ENCODE data around the gene CCL22.

CCL22 gene

GRCh38 chr16:57383276-57384247 is 25.0 kb downstream of the CCL22 start:
- H3K4me3 ChIP-seq (ENCODE audit: low read depth, low read length), result no peak overlapping the region
- TF ChIP-seq CTCF (IDR thresholded peaks at IDR 0.05; ENCODE audit: insufficient read depth, low read length, missing control alignments), result no peak
- CTCF ChIA-PET, result no interaction called here
- POLR2A ChIA-PET, result no interaction called here
- DNase-seq (ENCODE audit: low read depth, low spot score), result no peak

- no peak for DNase-seq (ENCODE audit: low read depth, low spot score)
- H3K4me3 ChIP-seq (ENCODE audit: low read depth, low read length), result no peak overlapping the region
- ChIA-PET CTCF (interaction anchor here (0.7 to 3.4 kb wide), 2 partner anchors 32 to 34 kb away, joined by 5 to 16 read pairs; no protein-coding TSS in a partner anchor), POLR2A (no interaction called here)
- TF ChIP-seq CTCF (IDR thresholded peaks at IDR 0.05; ENCODE audit: insufficient read depth, low read length, missing control alignments), result no peak
Observed at GRCh38 chr16:57384248-57385070, 25.9 kb downstream of the CCL22 start.

- no peak overlapping the region for H3K4me3 ChIP-seq (ENCODE audit: low read depth, low read length)
- no peak for TF ChIP-seq CTCF (IDR thresholded peaks at IDR 0.05; ENCODE audit: insufficient read depth, low read length, missing control alignments)
- CTCF ChIA-PET, result interaction anchor here (0.7 to 3.4 kb wide), 2 partner anchors 31 to 33 kb away, joined by 5 to 16 read pairs; no protein-coding TSS in a partner anchor
- POLR2A ChIA-PET, result no interaction called here
- no peak for DNase-seq (ENCODE audit: low read depth, low spot score)
Observed at GRCh38 chr16:57385083-57385482, 26.5 kb downstream of the CCL22 start.

GRCh38 chr16:57386381-57386951 is 27.9 kb downstream of the CCL22 start:
- H3K4me3 ChIP-seq (ENCODE audit: low read depth, low read length), result no peak overlapping the region
- TF ChIP-seq CTCF (IDR thresholded peaks at IDR 0.05; ENCODE audit: insufficient read depth, low read length, missing control alignments), result no peak
- CTCF ChIA-PET, result interaction anchor here (3.4 kb wide), 1 partner anchor 32 kb away, joined by 16 read pairs; no protein-coding TSS in a partner anchor
- POLR2A ChIA-PET, result no interaction called here
- DNase-seq (ENCODE audit: low read depth, low spot score), result peak; percentile 37

GRCh38 chr16:57387598-57388354 is 29.2 kb downstream of the CCL22 start:
- H3K4me3 ChIP-seq (ENCODE audit: low read depth, low read length), result no peak overlapping the region
- POLR2A ChIA-PET, result no interaction called here
- no peak for DNase-seq (ENCODE audit: low read depth, low spot score)
- no peak for TF ChIP-seq CTCF (IDR thresholded peaks at IDR 0.05; ENCODE audit: insufficient read depth, low read length, missing control alignments)
- CTCF ChIA-PET, result interaction anchor here (3.4 kb wide), 1 partner anchor 31 kb away, joined by 16 read pairs; no protein-coding TSS in a partner anchor
